Fibroblast of lung (primary cell): Measurements from ENCODE around the gene NEURL1B.

Experiments used
- CTCF ChIP-seq, 2 donors: IDR thresholded peaks in 1 of 2; conservative IDR thresholded peaks in 1 of 2; 1 replicate in 1 of 2; 2 replicates in 1 of 2; pipeline ENCODE4 v1.5.1; 2011 to 2012; ENCODE audit warnings: low read length in 2 of 2, control low read depth in 1 of 2, inconsistent platforms in 1 of 2, low read depth in 1 of 2, mild to moderate bottlenecking in 1 of 2
- EZH2 ChIP-seq: IDR thresholded peaks from 2 replicates; pipeline ENCODE4 v1.5.1; 2012; ENCODE audit warnings: low read length, control low read depth, mild to moderate bottlenecking; ENCODE audit errors: missing control alignments

- TF ChIP-seq CTCF (conservative IDR thresholded peaks at IDR 0.05 in 1 of 2, IDR thresholded peaks at IDR 0.05 in 1 of 2; ENCODE audit: low read depth in 1 of 2, low read length in 2 of 2), result no peak
- TF ChIP-seq EZH2, result no peak
These were observed 91.3 kb downstream of the NEURL1B start for GRCh38 chr5:172732201-172732865.
